ENCODE results near the gene PITX2. TPM values are rescaled to one million over a fixed set of nuclear protein-coding genes. Genes with fewer than 3 reads are reported as not detected.

The PITX2 gene
- total and polyA plus RNA-seq, 2 of the 8 experiments (the other 6 are each of a cell fraction or from before 2014, with no cell fraction given), result 0.09 to 0.67 TPM

GRCh38 chr4:110629780-110630687, 7.2 kb upstream of the PITX2 start:
- peak in 1 of 2 experiments; percentile 55 for DNase-seq (ENCODE audit: low read depth in 1 of 2, low spot score in 2 of 2)
- Histone ChIP-seq H3K36me3 (ENCODE audit: control insufficient read depth in 2 of 4, insufficient read depth in 4 of 4, low read length in 3 of 4) (peaks cover 0 to 2% (median 0%) of the 10 kb centered on the region in 4 experiments; a peak in 1 of 8 replicates), H4K20me1 (replicated peaks in 1 of 2; ENCODE audit: control insufficient read depth in 1 of 2, insufficient read depth in 2 of 2, low read length in 2 of 2) (peaks cover 3 to 24% of the 10 kb centered on the region in 2 experiments), H3K27ac (ENCODE audit: low read depth, low read length) (no peak overlapping the region), H3K18ac (ENCODE audit: extremely low read depth, low read length) (no peak overlapping the region; the same call in 1 of the 2 replicates), H3K27me3 (replicated peaks in 1 of 4; ENCODE audit: control insufficient read depth in 3 of 4, extremely low read depth in 1 of 4, insufficient read depth in 3 of 4, low read length in 3 of 4) (peaks cover 83 to 100% (median 96%) of the 10 kb centered on the region in 4 experiments), H3K4ac (replicated peaks; ENCODE audit: insufficient read length, low read depth, low read length) (no peak overlapping the region), H3K23ac (ENCODE audit: insufficient read length) (no peak overlapping the region), H3K79me2 (ENCODE audit: control insufficient read depth in 1 of 2, insufficient read depth in 2 of 2, low read length in 2 of 2) (no peaks in the 10 kb centered on the region), H2BK12ac (ENCODE audit: low read depth, low read length) (0 out of 2 replicates have a peak overlapping the region, but pooled peaks have one; percentile 27), H3K4me1 (replicated peaks in 1 of 4; ENCODE audit: control insufficient read depth in 3 of 4, insufficient read depth in 4 of 4, low read length in 3 of 4) (peaks cover 0 to 29% (median 15%) of the 10 kb centered on the region in 4 experiments; a peak in 6 of 7 replicates), H4K8ac (ENCODE audit: extremely low read depth, insufficient read depth, low read length) (no peak overlapping the region), H3K9me3 (ENCODE audit: insufficient read depth in 2 of 2, low read depth in 1 of 2, low read length in 1 of 2) (no peaks in the 10 kb centered on the region), H4K5ac (ENCODE audit: insufficient read length, low read depth, low read length) (no peak overlapping the region), H4K91ac (replicated peaks; ENCODE audit: insufficient read length, low read length) (no peak overlapping the region), H3K9ac (replicated peaks in 1 of 4; ENCODE audit: extremely low read depth in 1 of 4, low read depth in 3 of 4, low read length in 3 of 4) (no peak overlapping the region), H2BK120ac (replicated peaks; ENCODE audit: low read depth, low read length) (no peak overlapping the region), H2AFZ (ENCODE audit: low read length) (no peak overlapping the region), H2AK5ac (ENCODE audit: low read depth, low read length) (no peak overlapping the region; the same call in 1 of the 2 replicates), H3K56ac (replicated peaks; ENCODE audit: insufficient read length, low read depth, low read length) (no peak overlapping the region), H2BK5ac (ENCODE audit: low read depth, low read length) (no peak overlapping the region), H3K79me1 (ENCODE audit: low read depth, low read length) (no peaks in the 10 kb centered on the region), H3K4me2 (ENCODE audit: insufficient read depth in 1 of 2, low read depth in 2 of 2, low read length in 2 of 2) (peak overlapping the region; percentile 57 to 81), H3K23me2 (ENCODE audit: low read depth, low read length) (peaks cover 19% of the 10 kb centered on the region), H3K14ac (ENCODE audit: insufficient read length) (no peak overlapping the region), H2BK15ac (ENCODE audit: low read length) (no peak overlapping the region), H3K4me3 (ENCODE audit: extremely low read depth in 1 of 4, insufficient read depth in 2 of 4, low read depth in 3 of 4, low read length in 4 of 4) (peak overlapping the region; percentile 15 to 66 (median 30); a peak in 5 of 8 replicates), H2BK20ac (ENCODE audit: low read length) (no peak overlapping the region)
- ChIA-PET POLR2A (ENCODE audit: partially characterized antibody) (interaction anchor here (1.0 to 2.7 kb wide), 3 partner anchors 9 to 15 kb away, joined by 3 to 14 read pairs (median 4); no protein-coding TSS in a partner anchor), CTCF (ENCODE audit: partially characterized antibody) (interaction anchor here (0.6 to 3.0 kb wide), 7 partner anchors 8 to 509 kb away, joined by 3 to 12 read pairs (median 6); no protein-coding TSS in a partner anchor)
- FAIRE-seq, result no peak
- WGBS, 2 experiments (ENCODE audit: extremely low coverage in 1 of 2, insufficient coverage in 1 of 2, insufficient read length in 1 of 2, insufficient replicate concordance in 2 of 2, low coverage in 1 of 2, low lambda C conversion rate in 2 of 2, missing lambda C conversion rate in 1 of 2), result 6% methylated on average over 26 of the region's 26 CpGs; no CpG with 5 or more reads in 1 of the 2 experiments
- TF ChIP-seq USF2 (IDR thresholded peaks at IDR 0.05; ENCODE audit: low read length) (no peak), KDM1A (IDR thresholded peaks at IDR 0.05; ENCODE audit: borderline replicate concordance, low read length) (no peak), CTBP2 (IDR thresholded peaks at IDR 0.05; ENCODE audit: borderline replicate concordance, insufficient read depth, insufficient read length, low read length) (no peak), JUN (IDR thresholded peaks at IDR 0.05; ENCODE audit: low read depth, low read length) (no peak), SIRT6 (IDR thresholded peaks at IDR 0.05; ENCODE audit: low read length) (no peak), RAD21 (IDR thresholded peaks at IDR 0.05 in 1 of 2, conservative IDR thresholded peaks at IDR 0.05 in 1 of 2; ENCODE audit: low read depth in 2 of 2, low read length in 2 of 2) (no peak), CEBPB (IDR thresholded peaks at IDR 0.05; ENCODE audit: low read depth, low read length) (no peak), E2F6 (IDR thresholded peaks at IDR 0.05) (no peak)
